OCI-M2 (cell line): Measurements from ENCODE around the gene TNIP3.

Experiments used
- DNase-seq: peaks from one replicate; lab custom pipeline; 2025; ENCODE audit not compliant: unreplicated experiment; lab: John Stamatoyannopoulos, UW

The TNIP3 gene

GRCh38 chr4:121139533-121140222 lies 24.4 kb downstream of the TNIP3 start:
- no peak for DNase-seq

- DNase-seq: no peak
Observed at GRCh38 chr4:121138039-121138825, 25.9 kb downstream of the TNIP3 start.

- no peak for DNase-seq
Observed at GRCh38 chr4:121130326-121130660, 33.8 kb downstream of the TNIP3 start.

- no peak for DNase-seq
Observed at GRCh38 chr4:121129606-121130325, 34.4 kb downstream of the TNIP3 start.

- DNase-seq: no peak
Observed at GRCh38 chr4:121127100-121127499, 37.0 kb downstream of the TNIP3 start.

- no peak for DNase-seq
Observed at GRCh38 chr4:121126449-121127006, 37.6 kb downstream of the TNIP3 start.

- DNase-seq: no peak
Observed at GRCh38 chr4:121125498-121125885, 38.6 kb downstream of the TNIP3 start.

- DNase-seq: no peak
Observed at GRCh38 chr4:121122661-121123060, 41.5 kb downstream of the TNIP3 start.

GRCh38 chr4:121119715-121120114 lies 44.4 kb downstream of the TNIP3 start:
- no peak for DNase-seq

GRCh38 chr4:121118344-121118743 lies 45.8 kb downstream of the TNIP3 start:
- DNase-seq: no peak

- DNase-seq: no peak
Observed at GRCh38 chr4:121114756-121115155, 49.4 kb downstream of the TNIP3 start.

- no peak for DNase-seq
Observed at GRCh38 chr4:121112530-121112929, 51.6 kb downstream of the TNIP3 start.

- no peak for DNase-seq
Observed at GRCh38 chr4:121108557-121108956, 55.6 kb downstream of the TNIP3 start.

GRCh38 chr4:121107507-121107906 lies 56.6 kb downstream of the TNIP3 start:
- DNase-seq: no peak

- no peak for DNase-seq
Observed at GRCh38 chr4:121100093-121100775, 63.9 kb downstream of the TNIP3 start.

GRCh38 chr4:121098266-121098665 lies 65.9 kb downstream of the TNIP3 start:
- no peak for DNase-seq

GRCh38 chr4:121096629-121097028 lies 67.5 kb downstream of the TNIP3 start:
- DNase-seq: no peak

- no peak for DNase-seq
Observed at GRCh38 chr4:121096191-121096590, 67.9 kb downstream of the TNIP3 start.

GRCh38 chr4:121094297-121094966 lies 69.7 kb downstream of the TNIP3 start:
- no peak for DNase-seq

GRCh38 chr4:121093261-121093660 lies 70.9 kb downstream of the TNIP3 start:
- no peak for DNase-seq

- DNase-seq: no peak
Observed at GRCh38 chr4:121091941-121092340, 72.2 kb downstream of the TNIP3 start.
